Spleen (tissue), 11 donors: ENCODE data around the gene RPL35A. TPM values are rescaled to one million over a fixed set of nuclear protein-coding genes. Genes with fewer than 3 reads are reported as not detected.

ENCODE experiments used
- DNase-seq: peaks from one replicate; pipeline ENCODE4 v3.0.0-alpha.2; 2020
- H3K27ac ChIP-seq, 8 donors: fragments of 200-600 bp; sonication (generic) in 7 of 8; 1 replicate in 4 of 8; 2 replicates in 4 of 8; pipeline versions ENCODE4 v1.5.0 to v1.8.0; 2016 to 2021; ENCODE audit warnings: inconsistent platforms in 4 of 8, mild to moderate bottlenecking in 4 of 8, moderate library complexity in 1 of 8
- H3K27me3 ChIP-seq, 7 donors: fragments of 200-600 bp; sonication (generic) in 6 of 7; replicated peaks in 1 of 7; 1 replicate in 4 of 7; 2 replicates in 3 of 7; pipeline versions ENCODE4 v1.5.0 to v1.8.0; 2016 to 2021; ENCODE audit warnings: inconsistent platforms in 3 of 7, mild to moderate bottlenecking in 1 of 7
- H3K36me3 ChIP-seq, 6 donors: fragments of 200-600 bp; sonication (generic) in 5 of 6; 1 replicate in 4 of 6; 2 replicates in 2 of 6; pipeline versions ENCODE4 v1.5.0 to v1.8.0; 2016 to 2021; ENCODE audit warnings: inconsistent platforms in 2 of 6
- H3K4me1 ChIP-seq, 6 donors: fragments of 200-600 bp; sonication (generic) in 5 of 6; 1 replicate in 3 of 6; 2 replicates in 3 of 6; pipeline versions ENCODE4 v1.5.0 to v1.8.0; 2016 to 2021; ENCODE audit warnings: inconsistent platforms in 3 of 6
- H3K4me3 ChIP-seq, 8 donors: fragments of 200-600 bp; sonication (generic) in 7 of 8; 1 replicate in 4 of 8; 2 replicates in 4 of 8; pipeline versions ENCODE4 v1.5.0 to v1.8.0; 2016 to 2021; ENCODE audit warnings: inconsistent platforms in 4 of 8, mild to moderate bottlenecking in 4 of 8, moderate library complexity in 2 of 8
- H3K9me3 ChIP-seq, 8 donors: fragments of 200-600 bp; sonication (generic) in 7 of 8; 1 replicate in 4 of 8; 2 replicates in 4 of 8; pipeline versions ENCODE4 v1.5.0 to v1.8.0; 2016 to 2021; ENCODE audit warnings: inconsistent platforms in 4 of 8
- CTCF ChIP-seq, 11 experiments: fragments of 200-600 bp in 7 of 11; fragments of 450-650 bp in 4 of 11; sonication (generic) in 4 of 11; IDR thresholded peaks in 8 of 11; conservative IDR thresholded peaks in 3 of 11; 1 replicate in 7 of 11; 2 replicates in 4 of 11; pipeline versions ENCODE4 v1.4.0 to v1.8.0; 2016 to 2021; ENCODE audit warnings: antibody characterized with exemption in 11 of 11, inconsistent platforms in 4 of 11, mild to moderate bottlenecking in 1 of 11
- POLR2A ChIP-seq, 3 donors: fragments of 450-650 bp; IDR thresholded peaks; one replicate each; pipeline ENCODE4 v1.5.1; 2017; ENCODE audit warnings: antibody characterized with exemption in 3 of 3, mild to moderate bottlenecking in 1 of 3
- POLR2AphosphoS5 ChIP-seq, 3 donors: sonication (generic); formaldehyde crosslinking; IDR thresholded peaks; one replicate each; pipeline ENCODE4 v1.5.1; 2017; ENCODE audit warnings: antibody characterized with exemption in 3 of 3
- WGBS, 5 donors: extraction: QIAGEN DNeasy Blood & Tissue Kit in 3 of 5; methylation state at CpG; one replicate each; pipeline versions ENCODE4 v1.1.5 to v1.1.7; 2013 to 2018; 5-methylcytosine and 5-hydroxymethylcytosine counted together
- intact Hi-C: fragments of 100-400 bp; cut with DNase I; formaldehyde crosslinking; loops from one replicate; pipeline ENCODE4 v1.15.0; 2023; ENCODE audit warnings: low total_unique reads
- polyA plus RNA-seq, 3 donors: library from polyadenylated mRNA; stranded (reverse); fragments of 200-250 nt; gene quantifications; one replicate each; pipeline ENCODE4 v1.2.1, GENCODE V29; 2013
- total RNA-seq, 7 donors: library from RNA; depleted of rRNA in 3 of 7; stranded (reverse); fragments of >200 nt in 3 of 7; fragmentation: NEBNext Ultra II Directional in 4 of 7; extraction: Animal tissue kit (Norgen Biotek cat#: 25700) in 4 of 7; gene quantifications; one replicate each; pipeline versions ENCODE4 v1.1.0 to v1.2.1, GENCODE V29; 2016 to 2021
- donor health status: healthy with polysubstance abuse.
- donor health status: DM: no; HTN: no; CAD: no; lungs with moderate emphysema.
- donor health status: DM: no; HTN: no; CAD: no.
- donor health status: Bipolar disorder and iron deficiency.
- donor health status: healthy.
- donor health status: DM: no; HTN: no; CAD: no.
- donor health status: DM: yes; HTN: yes; CAD: no.

Gene RPL35A
- total and polyA plus RNA-seq, 10 donors: 618 to 3,288 (median 815) TPM

DNA sequence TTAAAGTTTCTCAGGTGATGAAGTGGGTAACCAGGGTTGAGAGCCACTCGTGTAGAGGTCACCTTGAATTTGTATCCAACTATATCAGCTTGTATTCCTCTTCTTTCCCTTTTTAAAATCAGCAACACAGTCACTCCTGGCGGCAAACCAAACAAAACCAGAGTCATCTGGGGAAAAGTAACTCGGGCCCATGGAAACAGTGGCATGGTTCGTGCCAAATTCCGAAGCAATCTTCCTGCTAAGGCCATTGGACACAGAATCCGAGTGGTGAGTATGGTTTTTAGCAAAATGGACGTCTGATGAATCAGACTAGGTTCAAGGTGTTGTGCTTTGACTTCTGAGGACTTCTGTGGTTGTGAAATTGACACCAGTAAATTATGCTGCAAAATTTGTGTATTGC is 3.9 kb downstream of the RPL35A start:
- intact Hi-C loops: no loop called here
- 79 to 92% (median 83%) methylated on average over 7 of the region's 7 CpGs for WGBS, 5 donors
- H3K4me1 ChIP-seq: peaks cover 37 to 84% (median 68%) of the 10 kb centered on the region in 6 donors
- H3K27me3 ChIP-seq: no peaks in the 10 kb centered on the region
- peaks cover 8 to 64% (median 56%) of the 10 kb centered on the region in 6 donors for H3K36me3 ChIP-seq
- H3K27ac ChIP-seq: no peak overlapping the region
- TF ChIP-seq POLR2AphosphoS5 (IDR thresholded peaks at IDR 0.05) (no peak), CTCF (IDR thresholded peaks at IDR 0.05 in 8 of 11, conservative IDR thresholded peaks at IDR 0.05 in 3 of 11) (no peak), POLR2A (IDR thresholded peaks at IDR 0.05) (no peak)
- no peak for DNase-seq
- no peaks in the 10 kb centered on the region for H3K9me3 ChIP-seq
- H3K4me3 ChIP-seq: no peak overlapping the region

- Histone ChIP-seq H3K27me3 (no peaks in the 10 kb centered on the region), H3K27ac (no peak overlapping the region), H3K9me3 (no peaks in the 10 kb centered on the region), H3K36me3 (peaks cover 8 to 64% (median 56%) of the 10 kb centered on the region in 6 donors), H3K4me3 (no peak overlapping the region), H3K4me1 (peaks cover 37 to 85% (median 72%) of the 10 kb centered on the region in 6 donors)
- TF ChIP-seq CTCF (IDR thresholded peaks at IDR 0.05 in 8 of 11, conservative IDR thresholded peaks at IDR 0.05 in 3 of 11): no peak
- TF ChIP-seq POLR2A (IDR thresholded peaks at IDR 0.05): no peak
- TF ChIP-seq POLR2AphosphoS5 (IDR thresholded peaks at IDR 0.05): no peak
- intact Hi-C loops: no loop called here
- DNase-seq: no peak
- 89 to 98% (median 92%) methylated on average over 4 of the region's 4 CpGs for WGBS, 5 donors
These were observed 6.0 kb downstream of the RPL35A start for GRCh38 chr3:197955892-197956477.

DNA sequence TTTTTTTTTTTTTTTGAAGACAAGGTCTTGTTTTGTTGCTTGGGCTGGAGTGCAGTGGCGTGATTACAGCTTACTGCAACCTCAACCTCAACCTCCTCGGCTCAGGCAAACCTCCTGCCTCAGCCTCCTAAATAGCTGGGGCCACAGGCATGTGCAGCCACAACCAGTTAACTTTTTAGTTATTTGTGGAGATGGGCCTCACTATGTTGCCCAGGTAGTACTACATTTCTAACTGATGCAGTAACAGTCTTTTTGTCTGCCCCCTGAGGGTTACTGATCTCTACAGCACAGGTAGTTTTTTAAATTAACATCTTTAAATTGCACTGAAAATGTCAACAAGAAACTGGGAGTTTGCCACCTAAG is 6.6 kb downstream of the RPL35A start:
- H3K9me3 ChIP-seq: no peaks in the 10 kb centered on the region
- TF ChIP-seq POLR2A (IDR thresholded peaks at IDR 0.05) (no peak), CTCF (IDR thresholded peaks at IDR 0.05 in 8 of 11, conservative IDR thresholded peaks at IDR 0.05 in 3 of 11) (no peak), POLR2AphosphoS5 (IDR thresholded peaks at IDR 0.05) (no peak)
- H3K27me3 ChIP-seq: no peaks in the 10 kb centered on the region
- DNase-seq: no peak
- peaks cover 8 to 58% (median 50%) of the 10 kb centered on the region in 6 donors for H3K36me3 ChIP-seq
- WGBS, 5 donors: 84 to 95% (median 93%) methylated on average over 2 of the region's 2 CpGs
- H3K4me3 ChIP-seq: no peak overlapping the region
- peaks cover 35 to 85% (median 72%) of the 10 kb centered on the region in 6 donors for H3K4me1 ChIP-seq
- intact Hi-C loops: no loop called here
- peak overlapping the region; percentile 3 to 85 (median 56) for H3K27ac ChIP-seq

DNA sequence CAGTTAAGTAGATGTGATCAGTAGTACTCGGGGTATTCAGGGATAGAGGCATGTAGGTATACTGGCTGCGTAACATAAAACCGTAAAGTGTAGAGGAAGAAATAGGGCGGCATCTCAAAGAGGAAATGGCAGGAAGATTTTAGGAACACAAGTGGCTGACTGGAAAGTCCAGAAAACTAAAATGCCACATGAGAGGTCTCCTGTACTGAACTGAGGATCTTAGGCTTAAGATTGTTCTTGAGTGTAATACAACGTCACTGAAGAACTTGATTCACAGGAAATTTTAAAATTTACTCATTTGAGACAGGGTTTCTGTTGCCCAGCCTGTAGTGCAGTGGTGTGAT is 7.8 kb downstream of the RPL35A start:
- no peaks in the 10 kb centered on the region for H3K9me3 ChIP-seq
- TF ChIP-seq POLR2A (IDR thresholded peaks at IDR 0.05) (no peak), CTCF (IDR thresholded peaks at IDR 0.05 in 8 of 11, conservative IDR thresholded peaks at IDR 0.05 in 3 of 11) (no peak), POLR2AphosphoS5 (IDR thresholded peaks at IDR 0.05) (no peak)
- peak overlapping the region in 7 of 8 donors; percentile 37 to 85 (median 57) for H3K27ac ChIP-seq
- WGBS, 5 donors: 62 to 84% (median 72%) methylated on average over 5 of the region's 5 CpGs
- H3K36me3 ChIP-seq: peaks cover 8 to 47% (median 39%) of the 10 kb centered on the region in 6 donors
- no peak for DNase-seq
- H3K27me3 ChIP-seq: no peaks in the 10 kb centered on the region
- H3K4me3 ChIP-seq: no peak overlapping the region
- intact Hi-C loops: no loop called here
- H3K4me1 ChIP-seq: peaks cover 24 to 80% (median 61%) of the 10 kb centered on the region in 6 donors
